ENCODE data around the gene GPLD1. TPM values are rescaled to one million over a fixed set of nuclear protein-coding genes. Genes with fewer than 3 reads are reported as not detected.

Gene GPLD1
- total RNA-seq, 2 experiments from 2014 or later: 0.59 to 0.66 TPM

DNA sequence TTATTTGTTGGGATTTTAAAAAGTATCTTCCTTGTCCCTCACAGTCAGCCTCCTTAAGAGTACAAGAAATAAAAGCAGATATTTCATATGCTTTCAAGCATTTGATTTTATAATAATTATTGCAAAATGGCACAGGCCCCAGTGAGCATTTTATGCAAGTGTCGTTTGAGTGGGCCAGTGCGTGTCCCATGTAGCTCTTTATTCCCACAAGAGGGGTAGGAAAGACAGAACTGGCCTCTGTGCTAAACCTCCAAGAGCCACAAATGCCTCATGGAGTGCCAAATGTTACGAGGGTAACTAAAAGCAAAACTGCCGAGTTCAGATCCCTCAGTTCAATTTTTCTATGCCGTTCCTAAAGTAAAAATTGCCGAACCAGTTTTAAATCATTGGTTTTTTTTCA is 12.7 kb downstream of the GPLD1 start:
- no peaks in the 10 kb centered on the region for H3K27me3 ChIP-seq (ENCODE audit: control insufficient read depth in 1 of 2, insufficient read depth in 2 of 2, low read length in 2 of 2)
- H3K27ac Mint-ChIP-seq: no peak overlapping the region
- no peaks in the 10 kb centered on the region for H3K4me1 ChIP-seq (ENCODE audit: insufficient read depth, low read length)
- H3K36me3 Mint-ChIP-seq (ENCODE audit: low read depth): no peaks in the 10 kb centered on the region
- ChIA-PET CTCF (no interaction called here), POLR2A (no interaction called here)
- no peaks in the 10 kb centered on the region for H3K9me3 Mint-ChIP-seq
- H3K4me1 Mint-ChIP-seq (ENCODE audit: low read depth): no peaks in the 10 kb centered on the region
- no peak for ATAC-seq (ENCODE audit: poor library complexity)
- H3K27me3 Mint-ChIP-seq: no peaks in the 10 kb centered on the region
- H3K4me3 ChIP-seq (ENCODE audit: low read length): no peak overlapping the region
- no peaks in the 10 kb centered on the region for H3K36me3 ChIP-seq (ENCODE audit: insufficient read depth, low read length)
- intact Hi-C loops (cut with DNase I, micrococcal nuclease): no loop called here
- H3K4me3 Mint-ChIP-seq: no peak overlapping the region
- DNase-seq: no peak
- TF ChIP-seq, protein P1, sequence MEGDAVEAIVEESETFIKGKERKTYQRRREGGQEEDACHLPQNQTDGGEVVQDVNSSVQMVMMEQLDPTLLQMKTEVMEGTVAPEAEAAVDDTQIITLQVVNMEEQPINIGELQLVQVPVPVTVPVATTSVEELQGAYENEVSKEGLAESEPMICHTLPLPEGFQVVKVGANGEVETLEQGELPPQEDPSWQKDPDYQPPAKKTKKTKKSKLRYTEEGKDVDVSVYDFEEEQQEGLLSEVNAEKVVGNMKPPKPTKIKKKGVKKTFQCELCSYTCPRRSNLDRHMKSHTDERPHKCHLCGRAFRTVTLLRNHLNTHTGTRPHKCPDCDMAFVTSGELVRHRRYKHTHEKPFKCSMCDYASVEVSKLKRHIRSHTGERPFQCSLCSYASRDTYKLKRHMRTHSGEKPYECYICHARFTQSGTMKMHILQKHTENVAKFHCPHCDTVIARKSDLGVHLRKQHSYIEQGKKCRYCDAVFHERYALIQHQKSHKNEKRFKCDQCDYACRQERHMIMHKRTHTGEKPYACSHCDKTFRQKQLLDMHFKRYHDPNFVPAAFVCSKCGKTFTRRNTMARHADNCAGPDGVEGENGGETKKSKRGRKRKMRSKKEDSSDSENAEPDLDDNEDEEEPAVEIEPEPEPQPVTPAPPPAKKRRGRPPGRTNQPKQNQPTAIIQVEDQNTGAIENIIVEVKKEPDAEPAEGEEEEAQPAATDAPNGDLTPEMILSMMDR (IDR thresholded peaks at IDR 0.05): no peak
- H3K27ac ChIP-seq (ENCODE audit: low read depth in 1 of 2, low read length in 2 of 2): no peak overlapping the region
- H3K9me3 ChIP-seq (ENCODE audit: control insufficient read depth in 1 of 2, insufficient read depth in 1 of 2, low read length in 2 of 2): no peaks in the 10 kb centered on the region

DNA sequence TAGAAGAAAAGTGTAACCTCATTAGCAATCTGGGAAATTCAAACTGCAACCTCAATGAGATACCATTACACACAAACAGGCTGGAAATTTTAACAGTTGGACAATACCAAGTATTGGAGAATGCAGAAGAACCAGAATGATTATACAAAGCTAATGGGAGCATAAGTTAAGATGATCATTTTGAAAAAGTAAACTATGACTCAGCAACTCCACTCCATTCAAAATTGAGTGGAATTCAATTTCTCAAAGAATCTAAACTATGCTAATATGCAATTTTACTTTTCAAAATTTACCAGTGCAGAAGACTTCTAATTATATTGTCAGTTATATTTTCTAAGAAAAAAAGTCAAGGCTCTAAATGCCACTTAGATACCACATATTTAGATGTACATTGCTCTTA is 17.2 kb downstream of the GPLD1 start:
- H3K36me3 ChIP-seq (ENCODE audit: insufficient read depth, low read length): no peaks in the 10 kb centered on the region
- no peak overlapping the region for H3K27ac Mint-ChIP-seq
- no peak overlapping the region for H3K4me3 Mint-ChIP-seq
- no peaks in the 10 kb centered on the region for H3K27me3 ChIP-seq (ENCODE audit: control insufficient read depth in 1 of 2, insufficient read depth in 2 of 2, low read length in 2 of 2)
- intact Hi-C loops (cut with DNase I, micrococcal nuclease): no loop called here
- ATAC-seq (ENCODE audit: poor library complexity) (no peak), DNase-seq (no peak)
- no peaks in the 10 kb centered on the region for H3K4me1 ChIP-seq (ENCODE audit: insufficient read depth, low read length)
- H3K4me3 ChIP-seq (ENCODE audit: low read length): no peak overlapping the region
- H3K9me3 ChIP-seq (ENCODE audit: control insufficient read depth in 1 of 2, insufficient read depth in 1 of 2, low read length in 2 of 2): no peaks in the 10 kb centered on the region
- H3K36me3 Mint-ChIP-seq (ENCODE audit: low read depth): no peaks in the 10 kb centered on the region
- no peaks in the 10 kb centered on the region for H3K27me3 Mint-ChIP-seq
- TF ChIP-seq, protein P1 (IDR thresholded peaks at IDR 0.05): no peak
- ChIA-PET POLR2A (no interaction called here), CTCF (no interaction called here)
- no peak overlapping the region for H3K27ac ChIP-seq (ENCODE audit: low read depth in 1 of 2, low read length in 2 of 2)
- H3K9me3 Mint-ChIP-seq: no peaks in the 10 kb centered on the region
- no peaks in the 10 kb centered on the region for H3K4me1 Mint-ChIP-seq (ENCODE audit: low read depth)

DNA sequence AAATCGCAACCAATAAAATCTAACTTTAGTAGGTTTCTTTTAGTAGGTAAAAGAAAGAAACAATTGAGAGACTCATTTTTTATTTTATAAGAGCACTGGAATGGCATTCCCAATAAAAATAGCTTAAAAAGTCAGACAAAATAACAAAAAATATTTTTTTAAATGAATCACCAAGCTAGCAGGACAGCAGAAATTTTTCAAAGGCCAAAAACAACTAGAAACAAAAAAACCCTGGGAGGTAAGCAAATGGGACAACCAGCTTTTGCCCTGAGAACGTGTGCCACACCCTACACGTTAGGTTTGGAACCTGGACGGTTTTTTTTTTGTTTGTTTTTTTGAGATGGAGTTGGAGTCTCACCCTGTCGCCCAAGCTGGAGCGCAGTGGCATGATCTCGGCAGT is 19.6 kb downstream of the GPLD1 start:
- no peaks in the 10 kb centered on the region for H3K27me3 ChIP-seq (ENCODE audit: control insufficient read depth in 1 of 2, insufficient read depth in 2 of 2, low read length in 2 of 2)
- intact Hi-C loops (cut with DNase I, micrococcal nuclease): no loop called here

More for the DNA sequence above, 19.6 kb downstream of the GPLD1 start:
- ATAC-seq (ENCODE audit: poor library complexity) (no peak), DNase-seq (no peak)
- H3K4me3 ChIP-seq (ENCODE audit: low read length): no peak overlapping the region
- H3K4me3 Mint-ChIP-seq: no peak overlapping the region
- no peaks in the 10 kb centered on the region for H3K4me1 ChIP-seq (ENCODE audit: insufficient read depth, low read length)
- no peaks in the 10 kb centered on the region for H3K9me3 ChIP-seq (ENCODE audit: control insufficient read depth in 1 of 2, insufficient read depth in 1 of 2, low read length in 2 of 2)
- no peaks in the 10 kb centered on the region for H3K9me3 Mint-ChIP-seq
- no peak overlapping the region for H3K27ac ChIP-seq (ENCODE audit: low read depth in 1 of 2, low read length in 2 of 2)
- H3K4me1 Mint-ChIP-seq (ENCODE audit: low read depth): no peaks in the 10 kb centered on the region
- no peaks in the 10 kb centered on the region for H3K36me3 ChIP-seq (ENCODE audit: insufficient read depth, low read length)
- ChIA-PET CTCF (interaction anchor here (0.9 kb wide), 1 partner anchor 39 kb away, joined by 3 read pairs; no protein-coding TSS in a partner anchor), POLR2A (no interaction called here)
- no peaks in the 10 kb centered on the region for H3K36me3 Mint-ChIP-seq (ENCODE audit: low read depth)
- H3K27ac Mint-ChIP-seq: no peak overlapping the region
- no peaks in the 10 kb centered on the region for H3K27me3 Mint-ChIP-seq
- TF ChIP-seq, protein P1 (IDR thresholded peaks at IDR 0.05): no peak

Measured in CD4-positive, alpha-beta T cell (primary cell).